ENCODE measurements around the gene PLCB1.

PLCB1 gene

GRCh38 chr20:8361006-8361652, 229.1 kb downstream of the PLCB1 start:
- Histone ChIP-seq H3K4me3 (ENCODE audit: low read length) (no peak overlapping the region), H3K36me3 (ENCODE audit: control insufficient read depth, low read length) (no peaks in the 10 kb centered on the region), H3K79me2 (ENCODE audit: control insufficient read depth, low read length) (no peaks in the 10 kb centered on the region), H3K9me3 (ENCODE audit: control insufficient read depth, insufficient read depth, low read length) (no peaks in the 10 kb centered on the region), H3K27me3 (ENCODE audit: control insufficient read depth, low read length) (no peaks in the 10 kb centered on the region; the same call in 1 of the 2 replicates), H4K20me1 (ENCODE audit: control insufficient read depth, insufficient read depth, low read depth, low read length) (no peaks in the 10 kb centered on the region), H3F3A (ENCODE audit: control insufficient read depth, insufficient read depth) (no peaks in the 10 kb centered on the region), H3K27ac (ENCODE audit: low read depth, low read length) (no peak overlapping the region), H3K4me2 (ENCODE audit: low read length) (no peak overlapping the region), H3K9me2 (replicated peaks; ENCODE audit: control insufficient read depth, low read length) (no peaks in the 10 kb centered on the region), H3K4me1 (ENCODE audit: control insufficient read depth, low read length) (no peaks in the 10 kb centered on the region)
- no peak for TF ChIP-seq EZH2phosphoT487 (IDR thresholded peaks at IDR 0.05; ENCODE audit: borderline replicate concordance, low read length)
- no peak for TF ChIP-seq CTCF (IDR thresholded peaks at IDR 0.05; ENCODE audit: low read depth, low read length, poor library complexity, severe bottlenecking)

GRCh38 chr20:8361779-8362178, 229.7 kb downstream of the PLCB1 start:
- no peaks in the 10 kb centered on the region for H4K20me1 ChIP-seq (ENCODE audit: control insufficient read depth, insufficient read depth, low read depth, low read length)
- H3K79me2 ChIP-seq (ENCODE audit: control insufficient read depth, low read length): no peaks in the 10 kb centered on the region
- H3K4me2 ChIP-seq (ENCODE audit: low read length): no peak overlapping the region
- no peaks in the 10 kb centered on the region for H3K36me3 ChIP-seq (ENCODE audit: control insufficient read depth, low read length)
- H3K27ac ChIP-seq (ENCODE audit: low read depth, low read length): no peak overlapping the region
- H3K27me3 ChIP-seq (ENCODE audit: control insufficient read depth, low read length): no peaks in the 10 kb centered on the region; the same call in 1 of the 2 replicates
- no peaks in the 10 kb centered on the region for H3K4me1 ChIP-seq (ENCODE audit: control insufficient read depth, low read length)
- H3K9me2 ChIP-seq (replicated peaks; ENCODE audit: control insufficient read depth, low read length): no peaks in the 10 kb centered on the region
- no peaks in the 10 kb centered on the region for H3K9me3 ChIP-seq (ENCODE audit: control insufficient read depth, insufficient read depth, low read length)
- TF ChIP-seq EZH2phosphoT487 (IDR thresholded peaks at IDR 0.05; ENCODE audit: borderline replicate concordance, low read length) (no peak), CTCF (IDR thresholded peaks at IDR 0.05; ENCODE audit: low read depth, low read length, poor library complexity, severe bottlenecking) (no peak)
- H3F3A ChIP-seq (ENCODE audit: control insufficient read depth, insufficient read depth): no peaks in the 10 kb centered on the region
- no peak overlapping the region for H3K4me3 ChIP-seq (ENCODE audit: low read length)

- no peaks in the 10 kb centered on the region for H3K79me2 ChIP-seq (ENCODE audit: control insufficient read depth, low read length)
- H3K9me3 ChIP-seq (ENCODE audit: control insufficient read depth, insufficient read depth, low read length): no peaks in the 10 kb centered on the region
- no peaks in the 10 kb centered on the region for H3K9me2 ChIP-seq (replicated peaks; ENCODE audit: control insufficient read depth, low read length)
- no peak overlapping the region for H3K4me2 ChIP-seq (ENCODE audit: low read length)
- no peak overlapping the region for H3K4me3 ChIP-seq (ENCODE audit: low read length)
- no peaks in the 10 kb centered on the region for H3K36me3 ChIP-seq (ENCODE audit: control insufficient read depth, low read length)
- no peaks in the 10 kb centered on the region for H4K20me1 ChIP-seq (ENCODE audit: control insufficient read depth, insufficient read depth, low read depth, low read length)
- H3K27me3 ChIP-seq (ENCODE audit: control insufficient read depth, low read length): no peaks in the 10 kb centered on the region
- H3K27ac ChIP-seq (ENCODE audit: low read depth, low read length): no peak overlapping the region
- no peak for TF ChIP-seq CTCF (IDR thresholded peaks at IDR 0.05; ENCODE audit: low read depth, low read length, poor library complexity, severe bottlenecking)
- no peak for TF ChIP-seq EZH2phosphoT487 (IDR thresholded peaks at IDR 0.05; ENCODE audit: borderline replicate concordance, low read length)
- no peaks in the 10 kb centered on the region for H3F3A ChIP-seq (ENCODE audit: control insufficient read depth, insufficient read depth)
- H3K4me1 ChIP-seq (ENCODE audit: control insufficient read depth, low read length): no peaks in the 10 kb centered on the region
These were observed 230.4 kb downstream of the PLCB1 start for GRCh38 chr20:8362457-8362856.
